GM18511 (cell line): Measurements from ENCODE around the gene HSPB6.

Experiments
- ATAC-seq: cut with Tn5 transposase; IDR thresholded peaks from one replicate; pipeline ENCODE4 v1.9.1; 2021; ENCODE audit warnings: mild to moderate bottlenecking, moderate library complexity; ENCODE audit not compliant: unreplicated experiment

Gene HSPB6

DNA sequence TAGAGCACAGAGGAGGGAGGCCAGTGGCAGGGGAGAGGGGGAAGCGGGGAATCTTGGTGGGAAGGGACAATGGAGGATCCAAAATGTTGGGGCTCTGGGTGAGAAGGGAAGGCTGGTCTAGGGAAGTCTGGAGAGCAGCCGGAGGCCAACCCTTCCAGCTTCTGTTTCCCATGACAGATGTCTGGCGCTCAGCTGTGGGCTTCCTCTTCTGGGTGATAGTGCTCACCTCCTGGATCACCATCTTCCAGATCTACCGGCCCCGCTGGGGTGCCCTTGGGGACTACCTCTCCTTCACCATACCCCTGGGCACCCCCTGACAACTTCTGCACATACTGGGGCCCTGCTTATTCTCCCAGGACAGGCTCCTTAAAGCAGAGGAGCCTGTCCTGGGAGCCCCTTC lies 10.3 kb downstream of the HSPB6 start:
- no peak for ATAC-seq

DNA sequence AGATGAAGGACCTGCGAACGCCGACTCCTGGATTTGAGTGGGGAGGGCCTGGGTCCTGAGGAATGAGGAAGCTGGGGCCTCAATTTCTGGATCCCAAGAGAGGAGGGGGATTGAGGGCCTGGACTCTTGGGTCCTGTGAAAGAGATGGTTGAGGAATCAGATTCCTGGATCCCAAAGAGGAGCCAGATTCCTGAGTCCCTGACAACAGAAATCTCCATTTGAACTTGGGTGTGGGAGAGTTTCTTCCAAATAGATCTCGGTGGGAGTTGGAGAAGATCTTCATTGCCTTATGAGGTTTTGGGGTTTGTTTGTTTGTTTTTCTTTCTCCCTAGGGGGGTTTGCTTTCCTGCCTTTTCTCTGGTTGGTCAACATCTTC lies 10.8 kb downstream of the HSPB6 start:
- ATAC-seq: no peak

DNA sequence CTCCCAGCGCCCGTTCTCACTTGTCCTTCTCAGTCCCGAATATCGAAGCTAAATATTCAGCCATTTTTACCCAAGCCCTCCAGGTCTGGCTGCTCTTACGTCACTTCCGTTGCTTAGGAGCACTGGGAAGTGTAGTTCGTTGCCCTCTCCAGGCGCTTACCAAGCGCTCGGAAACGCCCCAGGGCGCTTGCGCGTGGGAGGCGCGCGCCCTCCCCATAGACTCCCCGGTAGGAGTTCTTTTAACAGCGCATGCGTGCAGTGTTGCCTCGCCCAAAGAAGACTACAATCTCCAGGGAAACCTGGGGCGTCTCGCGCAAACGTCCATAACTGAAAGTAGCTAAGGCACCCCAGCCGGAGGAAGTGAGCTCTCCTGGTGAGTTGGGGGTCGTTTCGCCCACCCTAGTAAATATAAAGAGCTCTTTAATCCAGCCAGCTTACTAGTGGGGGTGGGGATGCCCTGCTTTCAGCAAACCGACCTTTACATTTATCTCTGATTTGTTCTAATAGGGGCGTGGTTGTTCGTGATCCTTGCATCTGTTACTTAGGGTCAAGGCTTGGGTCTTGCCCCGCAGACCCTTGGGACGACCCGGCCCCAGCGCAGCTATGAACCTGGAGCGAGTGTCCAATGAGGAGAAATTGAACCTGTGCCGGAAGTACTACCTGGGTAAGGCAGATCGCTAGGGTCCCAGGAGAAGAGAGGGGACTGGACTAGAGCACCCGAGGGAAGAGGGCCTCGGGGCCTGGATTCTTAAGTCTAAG lies 11.3 kb downstream of the HSPB6 start, which contains the start of the genes PSENEN and U2AF1L4:
Gene PSENEN (plus strand): TSS at position 324 of the 759 bp plus-strand sequence. CDS start 280 bp downstream, at position 604.
Gene U2AF1L4 (minus strand): TSS at position 91 of the 759 bp plus-strand sequence. CDS start 27 bp downstream, at position 64.
- ATAC-seq: peak; percentile 45

DNA sequence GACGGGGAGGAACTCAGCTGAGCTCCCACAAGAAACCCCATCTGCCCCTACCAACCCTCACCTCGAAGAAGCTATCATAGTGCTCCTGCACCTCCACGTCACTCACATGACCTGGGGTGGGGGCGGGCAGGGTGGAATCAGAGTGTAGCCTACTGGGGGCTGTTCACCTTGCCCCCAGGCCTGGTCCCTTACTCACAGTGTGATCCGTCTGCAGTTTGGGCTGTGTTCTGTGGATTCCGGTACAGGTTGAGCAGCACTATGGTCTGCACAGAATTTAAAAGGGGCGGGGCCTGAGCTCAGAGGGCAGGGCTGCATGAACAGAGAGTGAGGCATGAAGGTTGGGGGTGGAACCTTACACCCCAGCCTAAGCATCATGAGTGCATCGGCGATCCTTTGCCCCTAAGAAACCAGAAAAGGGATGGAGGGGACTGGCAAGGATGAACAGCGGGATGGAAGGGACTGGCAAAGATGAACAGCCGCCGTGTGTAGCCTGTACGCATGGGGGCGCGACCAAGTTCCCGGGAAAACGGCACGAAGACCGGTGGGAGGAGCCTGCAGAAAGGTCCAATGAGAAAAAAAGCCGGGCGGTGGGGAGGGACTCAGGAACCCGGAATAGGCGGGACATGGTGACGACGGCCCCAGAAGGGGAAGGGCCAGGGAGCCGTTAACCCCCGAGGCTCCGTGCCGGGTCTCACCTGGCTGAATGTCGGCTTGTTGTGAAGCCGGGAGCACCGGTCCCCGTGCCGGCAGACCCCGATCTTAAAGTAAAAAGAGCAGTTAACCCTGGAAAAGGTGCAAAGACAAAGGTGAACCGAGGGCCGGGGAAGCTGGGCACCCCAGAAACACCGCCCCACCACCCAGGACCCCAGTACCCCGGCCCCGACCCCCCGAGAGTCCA lies 12.2 kb downstream of the HSPB6 start:
- ATAC-seq: peak; percentile 43

DNA sequence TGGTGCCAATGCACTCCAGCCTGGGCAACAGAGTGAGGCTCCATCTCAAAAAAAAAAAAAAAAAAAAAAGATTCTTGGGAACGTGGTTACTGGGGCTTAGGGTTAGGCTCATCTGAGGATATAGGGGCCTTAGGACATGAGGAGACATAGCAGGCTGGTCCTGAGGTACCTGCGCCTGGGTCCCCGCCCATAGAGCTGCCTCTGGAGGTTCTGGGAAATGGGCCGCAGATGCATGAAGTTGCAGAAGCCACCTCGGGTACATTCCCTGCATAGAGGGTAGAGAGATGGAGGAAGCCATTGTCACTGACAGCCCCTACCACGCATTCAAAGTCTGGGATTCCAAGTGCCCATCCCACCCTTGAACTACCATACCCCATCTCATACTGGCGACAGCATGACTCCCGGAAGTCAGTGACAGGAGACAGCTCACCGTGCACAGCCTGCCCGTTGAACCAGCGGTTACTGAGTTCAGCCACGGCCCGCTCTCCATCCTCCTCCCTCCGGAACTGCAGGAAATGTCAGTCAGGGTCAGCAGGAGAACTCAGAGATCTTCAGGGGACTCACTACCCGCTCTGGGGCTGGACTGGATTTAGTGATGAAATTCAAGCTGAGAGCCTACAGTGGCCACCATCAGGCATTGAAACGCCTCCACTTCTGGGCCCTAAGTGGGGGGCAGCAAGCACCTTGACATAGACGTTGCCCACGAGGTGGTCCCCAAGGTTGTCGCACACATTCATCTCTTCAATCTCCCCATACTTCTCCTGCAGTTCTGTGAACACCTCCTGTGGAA lies 13.0 kb downstream of the HSPB6 start:
- ATAC-seq: no peak

DNA sequence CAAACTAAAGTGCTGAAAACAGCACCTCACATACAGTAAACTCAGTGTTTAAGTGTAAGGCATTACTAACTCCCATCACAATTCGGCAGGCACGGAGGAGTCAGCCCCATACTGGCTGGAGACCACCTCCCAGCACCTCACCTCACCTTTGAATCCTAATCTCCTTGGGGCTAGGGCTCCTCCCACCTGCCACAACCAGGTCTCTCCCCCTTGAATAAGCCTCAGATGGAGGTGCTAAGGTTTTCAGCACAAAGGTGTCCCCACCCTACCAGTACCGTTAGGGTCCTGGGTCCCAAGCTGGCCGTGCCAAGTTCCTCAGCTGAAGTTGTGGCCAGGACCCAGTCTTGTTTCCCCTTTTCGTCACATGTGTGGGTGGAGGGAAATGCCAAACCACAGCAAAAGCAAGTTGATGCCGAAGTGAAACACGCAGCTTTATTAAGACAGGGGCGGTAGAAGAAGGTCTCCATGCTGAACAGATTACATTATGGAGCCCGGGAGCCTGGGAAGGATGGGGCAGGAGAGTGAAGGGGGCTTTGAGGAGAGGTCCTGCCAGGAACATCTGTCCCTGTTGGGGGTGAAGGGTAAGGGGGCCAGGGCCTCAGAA lies 14.6 kb downstream of the HSPB6 start, which contains the start of gene IGFLR1:
Gene IGFLR1 (minus strand): TSS at position 332 of the 604 bp plus-strand sequence. CDS start 1,272 bp downstream, outside the sequence.
- no peak for ATAC-seq

DNA sequence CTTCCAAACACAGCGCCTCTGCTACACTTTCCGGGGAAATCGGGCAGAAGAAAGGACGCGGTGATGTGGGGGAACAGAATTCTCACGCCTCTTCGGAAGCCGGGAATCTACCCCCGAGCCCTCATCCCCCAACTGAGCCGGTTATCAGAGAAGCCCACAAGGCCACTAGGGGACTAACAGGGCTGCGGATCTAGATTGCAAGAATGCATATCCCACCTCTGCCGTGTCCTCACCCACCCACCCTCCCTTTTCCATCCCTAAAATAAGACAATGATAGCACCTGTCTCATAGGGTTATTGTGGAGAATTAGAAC lies 15.7 kb downstream of the HSPB6 start:
- no peak for ATAC-seq

DNA sequence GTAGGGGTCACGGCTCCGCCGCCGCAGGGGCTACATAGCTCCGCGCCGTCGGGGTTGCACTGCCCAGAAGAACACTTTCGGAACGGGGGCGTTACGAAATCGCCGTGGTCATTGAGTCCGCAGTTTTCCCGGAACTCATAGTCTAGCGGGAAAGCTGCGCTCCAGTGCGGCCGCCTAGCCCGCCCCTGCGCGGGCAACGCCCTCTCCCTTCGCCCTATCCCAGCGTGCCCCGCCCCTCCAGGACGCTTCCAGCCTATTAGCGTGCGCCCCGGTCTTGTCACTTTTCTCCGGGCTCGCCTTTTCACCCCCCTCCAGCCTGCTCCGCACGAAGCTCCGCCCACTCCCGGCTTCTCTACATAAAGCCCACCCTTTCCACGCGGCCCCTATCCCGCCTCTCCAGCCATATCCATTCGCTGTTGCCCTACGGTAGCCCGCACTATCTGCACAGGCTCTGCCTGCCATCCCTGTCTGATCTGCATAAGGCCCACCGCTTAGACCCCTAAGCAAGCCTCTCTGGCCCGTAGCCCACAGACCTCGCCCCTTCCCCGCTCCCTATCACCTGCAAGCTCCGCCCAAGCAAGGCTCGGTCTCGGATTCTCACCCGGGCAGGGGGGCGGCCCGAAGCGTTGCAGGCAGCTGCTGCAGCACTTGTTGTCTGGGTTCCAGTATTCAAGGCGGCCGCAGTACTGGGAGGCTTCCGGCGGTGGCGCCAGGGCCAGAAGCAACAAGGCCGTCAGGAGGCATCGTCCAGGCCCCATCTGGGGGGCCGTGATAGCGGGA lies 16.2 kb downstream of the HSPB6 start:
- peak; percentile 65 for ATAC-seq

DNA sequence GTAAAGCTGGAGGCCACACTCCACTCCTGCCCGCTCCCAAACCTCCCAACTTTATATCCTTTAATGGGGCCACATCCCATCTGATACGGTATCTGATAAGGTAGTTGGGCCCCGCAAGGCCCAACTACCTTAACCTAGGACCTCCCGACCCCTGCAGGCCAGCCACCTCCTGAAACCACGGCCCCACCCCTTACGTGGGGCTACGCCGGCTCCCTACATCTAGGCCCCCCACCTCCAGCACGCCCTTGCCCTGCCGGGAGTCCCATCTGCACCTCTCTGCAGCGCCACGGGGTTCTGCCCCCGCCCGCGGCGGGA lies 16.8 kb downstream of the HSPB6 start:
- peak; percentile 13 for ATAC-seq

DNA sequence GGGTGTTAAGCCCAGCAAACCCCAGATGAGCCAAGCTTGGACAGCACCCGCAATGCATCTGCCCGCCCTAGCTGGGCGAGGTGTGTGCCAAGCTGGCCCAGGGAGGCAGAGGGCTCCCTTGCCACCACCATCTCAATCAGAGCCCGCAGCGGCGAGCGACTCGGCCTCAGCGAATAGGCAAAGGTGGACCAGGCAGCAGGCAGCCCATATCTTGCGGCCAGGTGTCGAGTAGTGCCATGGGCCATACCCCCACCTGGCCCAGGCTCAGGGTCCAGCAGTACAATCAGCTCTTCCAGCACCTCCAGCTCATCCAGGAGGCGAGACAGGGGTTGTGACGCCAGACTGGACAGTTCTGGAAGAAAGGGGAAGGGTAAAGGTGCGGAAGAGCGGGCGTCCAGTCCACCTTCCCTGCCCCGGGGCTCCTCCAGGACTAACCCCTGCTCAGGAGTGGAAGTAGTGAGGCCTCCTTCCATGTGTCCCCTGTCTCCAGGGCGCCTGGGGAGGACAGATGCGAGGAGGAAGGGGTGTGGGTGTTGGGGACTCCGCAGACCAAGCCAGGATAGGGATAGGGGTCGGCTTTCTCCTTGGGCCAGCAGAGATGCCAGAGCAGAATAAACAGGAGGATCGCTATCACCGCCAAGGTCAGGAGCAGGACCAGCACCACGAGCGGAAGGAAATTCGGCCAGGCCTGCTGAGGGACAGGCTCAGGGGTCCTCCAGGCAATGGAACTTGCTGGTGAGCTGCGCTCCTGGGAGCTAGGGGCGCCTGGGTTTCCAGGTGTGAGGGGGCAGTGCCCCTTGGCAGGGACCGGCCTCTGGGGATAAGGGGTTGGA lies 17.3 kb downstream of the HSPB6 start:
- no peak for ATAC-seq

DNA sequence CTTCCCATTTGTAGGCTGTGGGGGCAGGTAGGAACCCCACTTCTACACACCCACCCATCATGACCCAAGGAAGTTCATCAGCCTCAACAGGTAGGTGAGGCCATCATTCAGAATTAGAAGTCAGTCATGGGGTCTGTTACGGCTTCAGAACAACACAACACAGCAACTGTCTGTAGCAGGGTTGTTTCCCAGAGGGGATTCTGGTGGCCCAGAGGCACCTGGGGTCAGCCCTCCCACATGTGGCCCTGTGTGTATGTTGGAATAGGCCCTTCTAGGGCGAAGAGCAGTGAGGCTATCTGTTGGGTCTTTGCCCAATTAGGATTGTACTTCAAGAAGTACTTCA lies 18.0 kb downstream of the HSPB6 start:
- ATAC-seq: no peak

DNA sequence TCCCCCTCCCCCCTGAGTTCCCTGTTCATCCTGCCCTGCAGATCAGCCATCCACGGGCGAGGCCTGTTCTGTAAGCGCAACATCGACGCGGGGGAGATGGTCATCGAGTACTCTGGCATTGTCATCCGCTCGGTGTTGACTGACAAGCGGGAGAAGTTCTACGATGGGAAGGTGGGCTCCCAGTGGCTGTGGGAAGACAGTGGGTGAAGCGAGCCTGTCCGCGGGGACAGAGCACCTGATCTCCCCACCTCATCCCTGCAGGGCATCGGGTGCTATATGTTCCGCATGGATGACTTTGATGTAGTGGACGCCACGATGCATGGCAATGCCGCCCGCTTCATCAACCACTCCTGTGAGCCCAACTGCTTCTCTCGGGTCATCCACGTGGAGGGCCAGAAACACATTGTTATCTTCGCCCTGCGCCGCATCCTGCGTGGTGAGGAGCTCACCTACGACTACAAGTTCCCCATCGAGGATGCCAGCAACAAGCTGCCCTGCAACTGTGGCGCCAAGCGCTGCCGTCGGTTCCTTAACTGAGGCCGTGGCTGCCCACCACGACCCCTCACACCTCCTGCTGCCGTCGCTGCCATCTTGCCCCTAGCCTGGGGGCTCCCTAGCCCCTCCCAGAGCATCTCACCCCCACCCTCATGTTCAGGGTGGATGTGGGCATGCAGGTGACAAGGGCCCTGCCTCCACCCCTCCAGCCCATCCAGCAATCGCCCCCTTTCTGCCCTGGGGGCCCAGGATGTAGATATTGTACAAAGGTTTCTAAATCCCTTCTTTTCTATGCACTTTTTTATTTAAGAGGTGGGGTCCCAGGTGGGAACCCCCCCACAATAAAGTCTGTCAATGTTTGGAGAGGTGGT lies 18.6 kb downstream of the HSPB6 start:
- no peak for ATAC-seq

DNA sequence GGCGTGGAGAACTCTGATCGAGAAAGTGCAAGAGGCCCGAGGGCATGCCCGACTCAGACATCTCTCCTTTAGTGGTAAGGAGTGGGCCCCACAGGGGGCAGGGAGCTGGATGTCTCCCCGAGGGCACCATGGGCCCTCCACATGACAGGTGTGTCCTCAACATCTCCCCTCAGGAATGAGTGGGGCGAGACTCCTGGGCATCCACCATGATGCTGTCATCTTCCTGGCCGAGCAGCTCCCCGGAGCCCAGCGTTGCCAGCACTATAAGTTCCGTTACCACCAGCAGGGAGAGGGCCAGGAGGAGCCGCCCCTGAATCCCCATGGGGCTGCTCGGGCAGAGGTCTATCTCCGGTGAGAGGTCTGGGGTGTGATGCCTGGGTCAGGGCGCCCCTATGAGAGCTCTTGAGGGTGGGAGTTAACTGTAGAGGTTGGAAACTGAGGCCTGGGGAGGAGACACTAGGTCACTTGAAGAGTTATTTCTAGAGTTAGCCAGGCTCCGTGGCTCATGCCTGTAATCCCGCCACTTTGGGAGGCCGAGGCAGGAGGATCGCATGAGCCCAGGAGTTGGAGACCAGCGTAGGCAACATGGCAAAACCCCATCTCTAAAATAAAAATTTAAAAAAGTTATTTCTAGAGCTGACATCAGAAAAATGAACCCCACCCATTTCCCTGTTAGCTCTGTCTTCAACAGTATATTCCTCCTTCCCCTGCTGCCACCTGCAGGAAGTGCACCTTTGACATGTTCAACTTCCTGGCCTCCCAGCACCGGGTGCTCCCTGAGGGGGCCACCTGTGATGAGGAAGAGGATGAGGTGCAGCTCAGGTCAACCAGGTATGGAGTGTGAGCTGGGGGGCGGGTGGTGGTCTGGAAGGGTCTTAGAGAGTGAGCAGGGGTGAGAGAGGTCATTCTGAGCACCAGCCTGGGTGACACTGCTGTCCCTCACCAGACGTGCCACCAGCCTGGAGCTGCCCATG lies 19.6 kb downstream of the HSPB6 start:
- ATAC-seq: no peak

DNA sequence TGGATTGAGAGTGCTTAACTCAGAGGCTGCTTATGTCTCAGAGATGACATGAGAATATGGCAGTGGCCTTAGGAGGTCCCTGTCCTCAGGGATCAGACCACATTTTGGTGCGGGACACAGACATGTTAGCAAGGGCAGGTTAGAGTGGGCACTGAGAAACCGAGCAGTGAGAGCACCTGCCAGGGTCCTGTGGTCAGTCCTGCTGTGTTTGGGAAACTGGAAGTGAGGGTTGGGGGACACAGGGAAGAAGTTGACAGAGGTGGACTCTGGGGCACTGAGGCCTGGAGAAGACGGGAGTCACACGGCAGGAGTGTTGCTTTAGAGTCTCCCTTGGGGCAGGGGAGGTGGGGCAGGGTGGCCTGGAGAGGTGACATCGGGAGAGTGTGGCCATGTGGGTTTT lies 21.9 kb downstream of the HSPB6 start:
- no peak for ATAC-seq

DNA sequence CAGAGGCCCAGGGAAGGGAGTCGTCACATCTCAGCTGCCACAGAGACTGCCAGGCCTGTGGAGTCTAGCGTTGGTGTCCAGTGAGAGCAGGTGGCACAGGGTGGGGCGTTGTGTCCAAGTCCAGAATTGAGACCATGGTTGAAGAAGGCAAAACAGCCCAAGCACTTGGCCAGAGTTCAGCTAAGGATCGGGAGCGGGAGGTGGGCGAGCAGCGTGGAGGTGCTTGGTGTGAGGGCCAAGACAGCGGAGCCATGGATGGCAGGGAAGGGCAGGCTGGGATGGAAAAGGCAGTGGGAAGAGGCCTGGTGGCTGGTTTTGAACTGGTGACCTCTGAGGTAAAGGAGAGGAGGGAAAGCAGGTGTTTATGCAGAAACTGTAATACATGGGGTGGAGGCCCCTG lies 22.6 kb downstream of the HSPB6 start:
- no peak for ATAC-seq

DNA sequence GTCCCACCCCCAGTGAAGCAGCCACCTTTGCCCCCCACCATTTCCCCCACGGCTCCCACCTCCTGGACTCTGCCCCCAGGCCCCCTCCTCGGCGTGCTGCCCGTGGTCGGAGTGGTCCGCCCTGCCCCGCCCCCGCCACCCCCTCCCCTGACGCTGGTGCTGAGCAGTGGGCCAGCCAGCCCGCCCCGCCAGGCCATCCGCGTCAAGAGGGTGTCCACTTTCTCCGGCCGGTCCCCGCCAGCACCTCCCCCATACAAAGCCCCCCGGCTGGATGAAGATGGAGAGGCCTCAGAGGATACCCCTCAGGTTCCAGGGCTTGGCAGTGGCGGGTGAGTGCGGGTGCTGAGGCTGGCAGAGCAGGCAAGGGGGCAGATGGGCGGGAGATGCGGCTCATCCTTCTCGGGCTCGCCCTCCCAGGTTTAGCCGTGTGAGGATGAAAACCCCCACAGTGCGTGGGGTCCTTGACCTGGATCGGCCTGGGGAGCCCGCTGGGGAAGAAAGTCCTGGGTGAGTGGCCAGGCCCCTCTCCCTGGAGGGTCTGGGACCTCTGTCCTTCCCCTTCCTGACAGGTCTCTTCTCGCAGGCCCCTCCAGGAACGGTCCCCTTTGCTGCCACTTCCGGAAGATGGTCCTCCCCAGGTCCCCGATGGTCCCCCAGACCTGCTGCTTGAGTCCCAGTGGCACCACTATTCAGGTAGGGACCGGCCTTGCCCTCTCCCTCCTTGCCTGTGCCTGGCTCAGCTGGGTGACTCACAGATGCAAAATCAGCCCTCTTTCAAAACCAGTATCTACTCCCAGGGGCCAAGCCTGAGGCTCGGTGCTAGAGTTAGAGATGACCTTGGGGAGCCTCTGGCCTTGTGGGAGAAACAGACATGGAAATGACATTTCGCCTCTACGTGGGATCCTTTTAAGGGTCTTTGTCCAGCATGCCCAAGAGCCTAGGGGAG lies 23.4 kb downstream of the HSPB6 start:
- ATAC-seq: no peak
